Ureter (tissue), 1 donor: ENCODE data around the gene TMBIM6. TPM values are rescaled to one million over a fixed set of nuclear protein-coding genes. Genes with fewer than 3 reads are reported as not detected.
"Not testable (repeated sequence)": the region's sequence is repeated elsewhere in the genome, so short reads cannot be mapped to it uniquely, and the experiment has no call there.

Source experiments
- DNase-seq: peaks from one replicate; pipeline ENCODE4 v3.0.0-alpha.2; 2020; ENCODE audit warnings: low spot score
- total RNA-seq: library from RNA; stranded (reverse); gene quantifications from one replicate; pipeline ENCODE4 v1.2.4, GENCODE V29; 2023
- donor health status: DM: yes; HTN: yes; CAD: no.

The TMBIM6 gene
- total RNA-seq, 1 donor from 2014 or later: 603 TPM

GRCh38 chr12:49776858-49777257, 35.5 kb downstream of the TMBIM6 start:
- no peak for DNase-seq

- DNase-seq: no peak
These were observed 36.0 kb downstream of the TMBIM6 start for GRCh38 chr12:49777341-49777740.

DNA sequence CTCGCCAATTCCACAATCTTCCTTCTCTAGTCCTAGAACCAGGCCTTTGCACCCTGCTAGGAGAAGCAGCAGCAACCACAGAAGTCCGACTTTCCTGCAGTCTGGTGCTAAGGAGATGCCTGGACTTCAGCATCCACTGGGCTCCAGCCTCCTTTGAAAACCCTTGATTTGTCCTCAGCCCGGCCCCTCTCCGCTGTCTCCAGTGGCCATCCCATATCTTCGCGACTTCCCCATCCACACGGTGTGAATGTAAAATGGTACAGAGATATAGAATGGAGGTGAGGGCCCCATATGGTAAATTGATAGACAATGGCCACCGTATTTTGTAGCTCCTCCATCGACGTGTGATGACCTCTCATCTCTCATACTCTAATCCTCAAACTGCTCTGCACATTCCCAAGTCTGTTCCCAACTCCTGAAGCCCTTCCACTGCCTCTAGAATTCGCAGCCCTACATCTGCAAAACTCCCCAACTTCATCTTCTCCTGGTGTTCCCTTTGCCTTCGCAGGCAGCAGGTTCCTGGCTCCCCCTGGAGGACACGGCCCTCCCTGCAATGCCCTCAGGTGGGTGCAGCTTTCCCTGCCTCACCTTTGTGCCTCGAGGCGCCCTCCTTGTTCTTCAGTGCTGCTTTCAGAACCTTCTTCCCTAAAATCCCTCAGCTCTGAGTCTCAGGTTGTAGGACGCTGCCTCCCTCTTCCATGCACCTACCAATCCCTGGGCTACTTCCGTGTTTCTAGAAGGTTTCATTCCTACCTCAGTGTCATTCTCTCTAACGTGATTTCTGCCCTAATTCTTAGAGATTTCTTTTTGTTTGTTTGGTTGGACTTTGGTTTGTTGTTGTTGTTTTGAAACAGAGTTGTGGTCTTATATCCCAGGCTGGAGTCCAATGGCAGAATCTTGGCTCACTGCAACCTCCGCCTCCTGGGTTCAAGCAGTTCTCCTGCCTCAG, 36.7 kb downstream of the TMBIM6 start:
- DNase-seq: no peak

GRCh38 chr12:49779581-49779980, 38.2 kb downstream of the TMBIM6 start:
- no peak for DNase-seq

DNA sequence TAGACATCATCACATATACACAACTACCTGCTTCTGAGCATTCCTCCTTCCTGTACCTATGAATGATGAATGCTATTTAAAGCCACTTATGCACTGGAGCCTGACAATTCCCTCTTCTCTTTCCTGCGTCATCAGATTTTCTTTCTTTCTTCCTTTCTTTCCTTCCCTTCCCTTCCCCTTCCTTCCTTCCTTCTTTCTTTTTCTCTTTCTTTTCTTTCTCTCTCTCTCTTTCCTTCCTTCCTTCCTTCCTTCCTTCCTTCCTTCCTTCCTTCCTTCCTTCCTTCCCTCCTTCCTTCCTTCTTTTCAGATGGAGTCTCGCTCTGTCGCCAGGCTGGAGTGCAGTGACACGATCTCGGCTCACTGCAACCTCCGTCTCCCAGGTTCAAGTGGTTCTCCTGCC, 39.6 kb downstream of the TMBIM6 start:
- not testable (repeated sequence) for DNase-seq

DNA sequence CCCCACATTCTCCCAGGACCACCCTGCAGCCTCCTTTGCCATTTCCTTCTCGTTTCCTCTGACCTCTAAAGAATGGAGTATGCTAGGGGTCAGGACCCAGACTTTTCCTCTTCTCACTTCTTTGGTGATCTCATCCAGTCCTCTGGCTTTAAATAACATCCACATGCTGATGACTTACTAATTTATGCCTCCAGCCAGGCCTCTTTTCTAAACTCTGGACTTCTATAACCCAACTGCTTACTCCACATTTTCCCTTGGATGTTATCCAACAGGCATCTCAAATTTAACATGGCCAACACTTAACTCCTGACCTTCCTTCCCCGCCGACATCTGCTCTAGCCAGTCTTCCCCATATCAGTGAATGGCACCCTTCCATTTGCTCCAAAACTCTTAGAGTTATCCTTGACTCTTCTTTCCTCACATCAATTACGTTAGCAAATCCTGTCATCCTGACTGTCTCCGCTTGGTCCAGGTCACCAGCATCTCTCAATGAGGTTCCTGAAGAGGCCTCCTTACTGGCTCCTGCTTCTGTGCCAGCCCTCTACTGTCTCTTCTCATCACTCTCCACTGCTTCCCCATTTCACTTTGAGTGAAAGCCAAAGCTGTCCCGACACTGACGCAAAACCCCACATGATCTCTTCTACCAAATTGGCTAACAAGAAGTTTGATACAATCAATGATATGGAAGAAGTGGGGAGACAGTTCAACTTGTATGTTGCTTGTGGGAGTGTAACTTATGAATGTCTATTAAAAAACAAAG, 42.7 kb downstream of the TMBIM6 start:
- DNase-seq: no peak

DNA sequence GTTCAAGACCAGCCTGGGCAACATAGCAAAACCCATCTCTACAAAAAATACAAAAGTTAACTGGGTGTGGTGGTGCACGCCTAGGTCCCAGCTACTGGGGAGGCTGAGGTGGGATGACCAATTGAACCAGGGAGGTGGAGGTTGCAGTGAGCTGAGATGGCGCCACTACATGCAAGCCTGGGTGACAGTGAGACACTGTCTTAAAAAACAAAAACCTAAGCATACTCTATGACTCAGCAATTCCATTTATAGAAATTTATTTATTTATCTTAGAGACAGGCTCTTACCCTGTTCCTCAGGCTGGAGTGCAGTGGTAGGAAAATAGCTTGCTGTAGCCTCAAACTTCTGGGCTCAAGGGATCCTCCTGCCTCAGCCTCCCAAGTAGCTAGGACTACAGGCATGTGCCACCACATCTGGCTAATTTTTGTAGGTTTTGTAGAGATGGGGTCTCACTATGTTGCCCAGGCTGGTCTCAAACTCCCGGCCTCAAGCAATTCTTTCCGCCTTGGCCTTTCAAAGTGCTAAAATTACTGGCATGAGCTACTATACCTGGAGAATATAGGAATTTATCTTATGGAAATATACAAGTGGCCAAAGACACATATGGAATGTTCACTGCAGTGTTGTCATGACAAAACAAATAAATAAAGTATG, 43.5 kb downstream of the TMBIM6 start:
- DNase-seq: no peak

DNA sequence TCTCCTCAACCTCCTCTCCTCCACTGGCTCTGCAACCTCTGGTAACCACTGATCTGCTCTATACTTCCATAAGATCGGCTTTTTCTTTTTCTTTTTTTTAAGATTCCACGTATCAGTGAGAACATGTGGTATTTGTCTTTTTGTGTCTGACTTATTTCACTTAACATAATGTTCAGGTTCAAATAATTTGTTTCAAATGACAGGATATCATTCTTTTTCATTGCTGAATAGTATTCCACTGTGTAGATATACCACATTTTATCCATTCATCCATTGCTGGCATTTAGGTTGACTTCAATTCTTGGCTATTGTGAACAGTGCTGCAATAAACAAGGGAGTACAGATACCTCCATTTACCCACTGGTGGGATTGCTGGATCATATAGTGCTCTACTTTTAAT, 46.3 kb downstream of the TMBIM6 start:
- no peak for DNase-seq

GRCh38 chr12:49789992-49790391, 48.6 kb downstream of the TMBIM6 start:
- DNase-seq: no peak

- no peak for DNase-seq
These were observed 49.6 kb downstream of the TMBIM6 start for GRCh38 chr12:49790741-49791555.

GRCh38 chr12:49791700-49792099, 50.3 kb downstream of the TMBIM6 start:
- no peak for DNase-seq

- DNase-seq: no peak
These were observed 51.0 kb downstream of the TMBIM6 start for GRCh38 chr12:49792181-49792970.

GRCh38 chr12:49792976-49793580, 51.7 kb downstream of the TMBIM6 start:
- no peak for DNase-seq

GRCh38 chr12:49793620-49794019, 52.3 kb downstream of the TMBIM6 start:
- no peak for DNase-seq

DNA sequence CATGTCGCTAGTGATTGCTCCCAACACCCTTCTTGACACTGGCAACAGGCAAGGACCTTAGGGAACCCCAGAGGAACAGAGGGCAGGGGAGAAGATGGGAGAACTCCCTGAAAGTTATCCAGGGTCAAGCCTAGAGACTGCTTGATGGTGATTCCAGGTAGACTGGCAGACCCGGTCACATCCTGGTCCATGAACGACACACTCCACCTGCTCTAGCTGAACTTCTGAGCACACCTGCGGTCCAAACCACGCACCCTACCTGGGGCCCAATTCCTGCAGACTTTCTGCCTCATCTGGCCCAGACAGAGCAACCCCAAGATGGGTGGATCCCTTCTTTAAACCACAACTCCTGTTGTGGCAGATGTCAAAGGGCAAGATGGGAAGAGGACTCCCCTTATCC, 52.7 kb downstream of the TMBIM6 start:
- no peak for DNase-seq

GRCh38 chr12:49794811-49795653, 53.7 kb downstream of the TMBIM6 start:
- DNase-seq: no peak

DNA sequence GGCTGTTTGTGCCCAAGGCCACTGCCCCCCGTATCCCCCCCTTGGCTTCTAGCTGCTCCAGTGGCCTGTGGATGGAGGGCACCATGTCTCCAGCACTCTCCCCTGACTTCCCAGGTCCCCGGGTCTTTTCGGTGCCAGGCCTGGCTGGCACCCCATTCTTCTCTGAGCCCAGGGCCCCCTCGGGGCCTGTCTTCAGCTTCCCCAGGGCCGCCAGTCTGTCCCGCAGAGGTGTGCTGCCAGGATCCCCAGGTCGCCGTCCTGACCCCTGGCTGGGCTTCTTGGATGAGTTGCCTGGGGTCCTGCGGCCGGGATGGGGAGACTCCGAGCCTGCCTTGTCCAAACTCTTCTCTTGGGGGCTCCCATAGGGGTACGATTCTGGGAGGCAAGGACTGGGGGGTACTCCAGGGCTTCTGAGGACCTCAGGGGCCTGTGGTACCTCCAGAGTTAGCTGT, 54.3 kb downstream of the TMBIM6 start:
- DNase-seq: no peak

GRCh38 chr12:49796155-49796554, 54.8 kb downstream of the TMBIM6 start:
- no peak for DNase-seq
